ENCODE data around the gene LAMC2. TPM values are rescaled to one million over a fixed set of nuclear protein-coding genes. Genes with fewer than 3 reads are reported as not detected.
"Not testable (repeated sequence)": the region's sequence is repeated elsewhere in the genome, so short reads cannot be mapped to it uniquely, and the experiment has no call there.

LAMC2 gene
- total and polyA plus RNA-seq, 11 donors: 0.50 to 15.4 (median 1.5) TPM

- H3K4me3 ChIP-seq: no peak overlapping the region
- no peak for TF ChIP-seq POLR2A (IDR thresholded peaks at IDR 0.05)
- TF ChIP-seq, protein P1, sequence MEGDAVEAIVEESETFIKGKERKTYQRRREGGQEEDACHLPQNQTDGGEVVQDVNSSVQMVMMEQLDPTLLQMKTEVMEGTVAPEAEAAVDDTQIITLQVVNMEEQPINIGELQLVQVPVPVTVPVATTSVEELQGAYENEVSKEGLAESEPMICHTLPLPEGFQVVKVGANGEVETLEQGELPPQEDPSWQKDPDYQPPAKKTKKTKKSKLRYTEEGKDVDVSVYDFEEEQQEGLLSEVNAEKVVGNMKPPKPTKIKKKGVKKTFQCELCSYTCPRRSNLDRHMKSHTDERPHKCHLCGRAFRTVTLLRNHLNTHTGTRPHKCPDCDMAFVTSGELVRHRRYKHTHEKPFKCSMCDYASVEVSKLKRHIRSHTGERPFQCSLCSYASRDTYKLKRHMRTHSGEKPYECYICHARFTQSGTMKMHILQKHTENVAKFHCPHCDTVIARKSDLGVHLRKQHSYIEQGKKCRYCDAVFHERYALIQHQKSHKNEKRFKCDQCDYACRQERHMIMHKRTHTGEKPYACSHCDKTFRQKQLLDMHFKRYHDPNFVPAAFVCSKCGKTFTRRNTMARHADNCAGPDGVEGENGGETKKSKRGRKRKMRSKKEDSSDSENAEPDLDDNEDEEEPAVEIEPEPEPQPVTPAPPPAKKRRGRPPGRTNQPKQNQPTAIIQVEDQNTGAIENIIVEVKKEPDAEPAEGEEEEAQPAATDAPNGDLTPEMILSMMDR (IDR thresholded peaks at IDR 0.05): no peak
- H3K27ac ChIP-seq: peak overlapping the region in 8 of 12 donors; percentile 13 to 89 (median 71)
- DNase-seq: no peak
- H3K36me3 ChIP-seq: no peaks in the 10 kb centered on the region
- no peaks in the 10 kb centered on the region for H3K9me3 ChIP-seq
- 90 to 95% (median 93%) methylated on average over 2 of the region's 2 CpGs for WGBS, 4 donors
- H3K27me3 ChIP-seq: no peaks in the 10 kb centered on the region
- intact Hi-C loops (cut with DNase I): loop anchor here in 6 of 10 donors (5.0 to 10.0 kb wide), 4 partner anchors 93 to 213 kb away; partner anchors contain the start of gene LAMC1 (in 2 of the 6)
- no peak for ATAC-seq
- peaks cover 0 to 57% (median 17%) of the 10 kb centered on the region in 12 donors for H3K4me1 ChIP-seq
Measured at GRCh38 chr1:183238071-183238470, 52.0 kb downstream of the LAMC2 start.

GRCh38 chr1:183239220-183239742 lies 53.2 kb downstream of the LAMC2 start:
- DNase-seq (no peak), ATAC-seq (no peak)
- no peaks in the 10 kb centered on the region for H3K27me3 ChIP-seq
- H3K4me3 ChIP-seq: no peak overlapping the region
- H3K27ac ChIP-seq: peak overlapping the region; percentile 34 to 89 (median 71)
- no peaks in the 10 kb centered on the region for H3K9me3 ChIP-seq
- H3K4me1 ChIP-seq: peaks cover 0 to 63% (median 14%) of the 10 kb centered on the region in 12 donors
- TF ChIP-seq, protein P1 (IDR thresholded peaks at IDR 0.05): no peak
- no peak for TF ChIP-seq POLR2A (IDR thresholded peaks at IDR 0.05)
- no peaks in the 10 kb centered on the region for H3K36me3 ChIP-seq
- WGBS, 4 donors: 77 to 86% (median 83%) methylated on average over 7 of the region's 7 CpGs
- intact Hi-C loops (cut with DNase I): loop anchor here in 6 of 10 donors (5.0 to 10.0 kb wide), 4 partner anchors 94 to 214 kb away; partner anchors contain the start of gene LAMC1 (in 2 of the 6)

DNA sequence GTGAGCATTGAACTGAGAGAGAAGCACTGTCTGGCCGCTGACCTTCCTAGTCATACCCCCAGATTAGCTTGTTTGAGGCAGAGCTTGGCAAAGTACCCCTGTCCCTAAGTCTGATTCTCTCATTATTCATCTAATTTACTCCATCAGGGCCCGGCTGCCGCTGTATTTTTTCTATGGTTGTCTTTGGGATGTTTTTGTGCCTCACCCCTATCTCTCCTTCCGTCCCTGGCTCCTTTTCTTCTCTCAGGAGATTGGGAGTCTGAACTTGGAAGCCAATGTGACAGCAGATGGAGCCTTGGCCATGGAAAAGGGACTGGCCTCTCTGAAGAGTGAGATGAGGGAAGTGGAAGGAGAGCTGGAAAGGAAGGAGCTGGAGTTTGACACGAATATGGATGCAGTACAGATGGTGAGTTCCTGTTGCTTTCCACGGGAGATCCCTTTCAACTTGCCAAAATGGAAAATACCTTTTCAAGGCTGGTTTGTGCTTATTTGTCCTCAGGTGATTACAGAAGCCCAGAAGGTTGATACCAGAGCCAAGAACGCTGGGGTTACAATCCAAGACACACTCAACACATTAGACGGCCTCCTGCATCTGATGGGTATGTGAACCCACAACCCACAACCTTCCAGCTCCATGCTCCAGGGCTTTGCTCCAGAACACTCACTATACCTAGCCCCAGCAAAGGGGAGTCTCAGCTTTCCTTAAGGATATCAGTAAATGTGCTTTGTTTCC lies 53.9 kb downstream of the LAMC2 start:
- intact Hi-C loops (cut with DNase I): loop anchor here in 6 of 10 donors (5.0 to 10.0 kb wide), 6 partner anchors 37 to 218 kb away; partner anchors contain the start of gene LAMC1 (in 3 of the 6)
- no peak for TF ChIP-seq POLR2A (IDR thresholded peaks at IDR 0.05)
- TF ChIP-seq, protein P1 (IDR thresholded peaks at IDR 0.05): no peak
- DNase-seq (peak in 4 of 5 donors; percentile 60 to 70 (median 64)), ATAC-seq (peak; percentile 47 to 79 (median 52))
- H3K27ac ChIP-seq: peak overlapping the region; percentile 43 to 89 (median 71)
- H3K27me3 ChIP-seq: no peaks in the 10 kb centered on the region
- no peak overlapping the region for H3K4me3 ChIP-seq
- H3K36me3 ChIP-seq: no peaks in the 10 kb centered on the region
- 64 to 68% (median 66%) methylated on average over 8 of the region's 8 CpGs for WGBS, 4 donors
- H3K9me3 ChIP-seq: no peaks in the 10 kb centered on the region
- H3K4me1 ChIP-seq: peaks cover 0 to 63% (median 13%) of the 10 kb centered on the region in 12 donors

GRCh38 chr1:183240526-183240825 lies 54.4 kb downstream of the LAMC2 start:
- no peak overlapping the region for H3K4me3 ChIP-seq
- H3K4me1 ChIP-seq: peaks cover 0 to 63% (median 13%) of the 10 kb centered on the region in 12 donors
- intact Hi-C loops (cut with DNase I): loop anchor here in 2 of 10 donors (5.0 kb wide), 2 partner anchors 37 to 218 kb away; partner anchors contain the start of gene LAMC1 (in 1 of the 2)
- no peaks in the 10 kb centered on the region for H3K27me3 ChIP-seq
- H3K9me3 ChIP-seq: no peaks in the 10 kb centered on the region
- DNase-seq (no peak), ATAC-seq (no peak)
- WGBS, 4 donors: 82 to 89% (median 85%) methylated on average over 4 of the region's 4 CpGs
- no peak for TF ChIP-seq POLR2A (IDR thresholded peaks at IDR 0.05)
- TF ChIP-seq, protein P1 (IDR thresholded peaks at IDR 0.05): no peak
- peak overlapping the region; percentile 43 to 88 (median 71) for H3K27ac ChIP-seq
- H3K36me3 ChIP-seq: no peaks in the 10 kb centered on the region

- WGBS, 4 donors: 87 to 93% (median 91%) methylated on average over 8 of the region's 8 CpGs
- intact Hi-C loops (cut with DNase I): loop anchor here in 2 of 10 donors (5.0 kb wide), 2 partner anchors 36 to 219 kb away; partner anchors contain the start of gene LAMC1 (in 1 of the 2)
- H3K9me3 ChIP-seq, H3K36me3 ChIP-seq, H3K4me3 ChIP-seq, H3K27me3 ChIP-seq, DNase-seq, ATAC-seq: not testable (repeated sequence)
- peak overlapping the region; percentile 43 to 88 (median 71) for H3K27ac ChIP-seq
- peaks cover 0 to 64% (median 13%) of the 10 kb centered on the region in 12 donors for H3K4me1 ChIP-seq
Measured at GRCh38 chr1:183240853-183241252, 54.8 kb downstream of the LAMC2 start.
